Measurements from ENCODE around the gene GINS1. TPM values are rescaled to one million over a fixed set of nuclear protein-coding genes. Genes with fewer than 3 reads are reported as not detected.

Gene GINS1
- total and polyA plus RNA-seq, 9 donors = 0.69 to 2.7 (median 1.8) TPM; not detected in 1

GRCh38 chr20:25454153-25454900 is 46.9 kb downstream of the GINS1 start:
- no peak overlapping the region for H3K27ac ChIP-seq
- H3K27me3 ChIP-seq = no peaks in the 10 kb centered on the region
- H3K4me3 ChIP-seq = no peak overlapping the region
- WGBS, 3 donors = 91 to 96% (median 94%) methylated on average over 15 of the region's 15 CpGs
- H3K9me3 ChIP-seq = no peaks in the 10 kb centered on the region
- H3K36me3 ChIP-seq = no peaks in the 10 kb centered on the region
- no peak for DNase-seq
- no peaks in the 10 kb centered on the region for H3K4me1 ChIP-seq (ENCODE audit: insufficient read depth)
- TF ChIP-seq EP300 (IDR thresholded peaks at IDR 0.05) (no peak), POLR2A (IDR thresholded peaks at IDR 0.05) (no peak), CTCF (IDR thresholded peaks at IDR 0.05) (no peak)
- intact Hi-C loops (cut with DNase I) = no loop called here

- Histone ChIP-seq H3K27ac (no peak overlapping the region), H3K36me3 (no peaks in the 10 kb centered on the region), H3K27me3 (no peaks in the 10 kb centered on the region), H3K4me1 (ENCODE audit: insufficient read depth) (no peaks in the 10 kb centered on the region), H3K9me3 (no peaks in the 10 kb centered on the region), H3K4me3 (no peak overlapping the region)
- DNase-seq = no peak
- TF ChIP-seq EP300 (IDR thresholded peaks at IDR 0.05) = no peak
- no peak for TF ChIP-seq POLR2A (IDR thresholded peaks at IDR 0.05)
- TF ChIP-seq CTCF (IDR thresholded peaks at IDR 0.05) = no peak
- WGBS, 3 donors = 93 to 96% (median 95%) methylated on average over 22 of the region's 22 CpGs
- intact Hi-C loops (cut with DNase I) = no loop called here
These were observed 50.6 kb downstream of the GINS1 start for GRCh38 chr20:25457886-25458680.

- Histone ChIP-seq H3K36me3 (no peaks in the 10 kb centered on the region), H3K27me3 (no peaks in the 10 kb centered on the region), H3K9me3 (no peaks in the 10 kb centered on the region), H3K27ac (no peak overlapping the region), H3K4me1 (ENCODE audit: insufficient read depth) (no peaks in the 10 kb centered on the region), H3K4me3 (no peak overlapping the region)
- WGBS, 3 donors = 78 to 93% (median 86%) methylated on average over 20 of the region's 20 CpGs
- no peak for DNase-seq
- no peak for TF ChIP-seq CTCF (IDR thresholded peaks at IDR 0.05)
- TF ChIP-seq EP300 (IDR thresholded peaks at IDR 0.05) = no peak
- no peak for TF ChIP-seq POLR2A (IDR thresholded peaks at IDR 0.05)
- intact Hi-C loops (cut with DNase I) = no loop called here
These were observed 51.8 kb downstream of the GINS1 start for GRCh38 chr20:25459111-25459830.

GRCh38 chr20:25459916-25460535 is 52.6 kb downstream of the GINS1 start:
- TF ChIP-seq EP300 (IDR thresholded peaks at IDR 0.05) (no peak), POLR2A (IDR thresholded peaks at IDR 0.05) (no peak), CTCF (IDR thresholded peaks at IDR 0.05) (no peak)
- no peaks in the 10 kb centered on the region for H3K9me3 ChIP-seq
- no peak overlapping the region for H3K27ac ChIP-seq
- intact Hi-C loops (cut with DNase I) = no loop called here
- H3K4me3 ChIP-seq = no peak overlapping the region
- no peaks in the 10 kb centered on the region for H3K36me3 ChIP-seq
- 74 to 87% (median 77%) methylated on average over 12 of the region's 12 CpGs for WGBS, 3 donors
- H3K4me1 ChIP-seq (ENCODE audit: insufficient read depth) = no peaks in the 10 kb centered on the region
- no peak for DNase-seq
- H3K27me3 ChIP-seq = no peaks in the 10 kb centered on the region

All from ovary (tissue), 9 donors.